OCI-LY1 (cell line): ENCODE data around the gene TIRAP.

Experiments used
- CTCF ChIP-seq: fragments of 200-600 bp; sonication (generic), shearing (Covaris generic); IDR thresholded peaks from 2 replicates; pipeline ENCODE4 v1.5.1; 2017; ENCODE audit warnings: mild to moderate bottlenecking, antibody characterized with exemption, low read length, moderate library complexity, mixed read lengths
- EZH2 ChIP-seq: fragments of 200-600 bp; sonication (generic), shearing (Covaris generic); IDR thresholded peaks from 2 replicates; pipeline ENCODE4 v1.8.0; 2017; ENCODE audit warnings: borderline replicate concordance, mixed run types, mild to moderate bottlenecking, antibody characterized with exemption, low read length, moderate library complexity, mixed read lengths

DNA sequence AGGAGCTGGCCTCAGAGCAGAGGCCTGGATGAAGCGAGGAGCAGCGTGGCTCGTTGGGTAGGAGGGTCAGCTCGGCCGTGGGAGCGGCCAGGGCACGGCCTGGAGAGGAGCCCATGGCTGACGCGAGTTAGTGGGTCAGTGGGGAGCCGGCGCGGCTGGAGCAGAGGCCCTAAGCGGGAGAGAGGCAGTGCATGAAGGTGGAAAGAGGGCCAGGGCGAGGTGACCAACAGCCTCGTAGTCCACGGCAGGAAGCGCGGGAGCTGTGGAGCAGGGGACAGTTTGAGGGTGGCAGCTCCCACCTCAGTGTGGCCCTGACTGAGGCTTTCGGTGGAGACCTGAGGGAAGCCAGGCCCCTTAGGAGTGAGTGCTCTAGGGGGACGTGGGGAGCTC is 45.1 kb downstream of the TIRAP start:
- TF ChIP-seq EZH2 (no peak), CTCF (no peak)
